NAMALWA (cell line): Measurements from ENCODE around the gene MANF.
"Not testable (repeated sequence)": the region's sequence is repeated elsewhere in the genome, so short reads cannot be mapped to it uniquely, and the experiment has no call there.

Experiments
- DNase-seq: peaks from one replicate; pipeline ENCODE4 v3.0.0-alpha.2; 2015; ENCODE audit warnings: low spot score

The MANF gene

DNA sequence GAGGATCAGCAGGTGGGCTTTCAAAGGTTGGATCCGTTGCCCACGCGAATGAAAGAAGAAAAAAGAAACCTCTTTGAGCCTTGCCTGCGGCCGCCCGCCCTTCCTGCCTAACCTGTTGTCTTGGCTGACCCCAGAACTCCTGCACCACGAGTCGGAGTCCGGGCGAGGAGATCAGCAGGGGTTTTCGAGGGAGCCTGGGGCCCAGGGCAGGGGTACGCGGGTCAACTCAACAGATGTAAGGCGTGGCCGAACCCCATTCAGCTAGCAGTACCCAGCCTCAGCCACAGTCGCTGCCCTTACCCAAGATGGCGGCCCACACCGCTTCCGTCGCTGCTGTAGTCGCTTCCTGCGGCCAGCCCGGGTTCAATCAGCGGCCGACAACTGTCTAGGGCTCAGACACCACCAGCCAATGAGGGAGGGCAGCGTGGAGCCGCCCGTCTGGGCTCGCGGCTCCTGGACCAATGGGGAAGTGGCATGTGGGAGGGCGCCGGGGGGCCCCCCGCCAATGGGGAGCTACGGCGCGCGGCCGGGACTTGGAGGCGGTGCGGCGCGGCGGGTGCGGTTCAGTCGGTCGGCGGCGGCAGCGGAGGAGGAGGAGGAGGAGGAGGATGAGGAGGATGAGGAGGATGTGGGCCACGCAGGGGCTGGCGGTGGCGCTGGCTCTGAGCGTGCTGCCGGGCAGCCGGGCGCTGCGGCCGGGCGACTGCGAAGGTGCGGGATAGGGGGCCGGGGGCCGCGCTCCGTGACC lies at the start of gene MANF:
Gene MANF (plus strand): TSS at position 566 of the 748 bp plus-strand sequence. CDS start 52 bp downstream, at position 618.
- peak; percentile 94 for DNase-seq

DNA sequence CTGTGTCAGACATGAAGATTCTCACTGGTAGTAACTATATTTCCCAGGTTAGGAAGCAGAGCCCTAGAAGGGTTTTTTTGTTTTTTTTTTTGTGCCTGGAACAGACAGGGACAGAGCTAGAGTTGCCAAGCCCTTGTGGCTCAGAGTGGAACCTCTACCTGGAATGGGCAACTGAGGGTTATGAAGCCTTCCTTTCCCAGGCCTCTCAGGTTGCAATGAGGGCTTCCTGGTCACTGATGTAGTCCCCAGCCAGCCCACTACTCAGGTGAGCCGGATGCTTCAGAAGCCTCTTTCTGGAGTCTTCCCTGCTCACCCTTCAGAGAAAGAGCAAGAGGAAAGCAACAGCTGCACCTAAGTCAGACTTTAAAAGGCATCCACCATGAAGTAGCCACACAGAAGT lies 48.8 kb upstream of the MANF start:
- no peak for DNase-seq

DNA sequence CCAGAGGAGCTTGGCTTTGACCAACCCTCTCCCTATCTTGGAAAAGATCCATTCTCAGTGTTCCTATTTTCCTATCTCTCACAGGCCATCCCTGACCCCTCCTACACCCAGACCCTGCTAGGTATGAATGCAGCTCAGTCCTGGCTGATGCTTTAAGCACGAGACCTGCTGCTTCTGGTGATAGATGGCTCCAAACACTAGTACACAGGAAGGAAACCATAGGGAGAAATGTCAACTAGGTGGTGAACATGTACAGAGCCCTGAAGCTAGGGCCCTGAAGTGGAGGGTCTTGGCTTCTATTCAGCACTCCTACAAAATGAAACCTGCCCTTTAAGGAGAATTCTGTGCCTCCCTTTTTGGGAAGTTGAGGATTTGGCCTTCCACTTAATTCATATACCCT lies 47.4 kb upstream of the MANF start:
- DNase-seq = no peak

DNA sequence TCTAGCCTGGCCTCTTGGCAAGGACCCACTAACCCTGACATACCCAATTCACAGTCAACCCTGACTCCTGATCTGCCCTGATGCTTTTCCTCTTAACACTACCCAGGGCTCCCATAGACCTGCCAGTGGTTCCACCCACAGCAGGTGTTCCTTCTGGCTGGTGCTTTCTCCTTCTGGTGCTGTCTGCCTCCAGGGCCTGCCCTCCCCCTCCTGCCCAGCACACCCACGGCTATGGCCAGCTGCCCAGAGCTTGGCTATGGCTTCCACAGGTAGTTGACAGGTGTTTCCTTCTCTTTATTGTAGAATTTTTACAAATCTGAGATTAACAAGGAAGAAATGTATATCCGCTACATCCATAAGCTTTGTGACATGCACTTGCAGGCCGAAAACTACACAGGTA lies 46.5 kb upstream of the MANF start:
- no peak for DNase-seq

DNA sequence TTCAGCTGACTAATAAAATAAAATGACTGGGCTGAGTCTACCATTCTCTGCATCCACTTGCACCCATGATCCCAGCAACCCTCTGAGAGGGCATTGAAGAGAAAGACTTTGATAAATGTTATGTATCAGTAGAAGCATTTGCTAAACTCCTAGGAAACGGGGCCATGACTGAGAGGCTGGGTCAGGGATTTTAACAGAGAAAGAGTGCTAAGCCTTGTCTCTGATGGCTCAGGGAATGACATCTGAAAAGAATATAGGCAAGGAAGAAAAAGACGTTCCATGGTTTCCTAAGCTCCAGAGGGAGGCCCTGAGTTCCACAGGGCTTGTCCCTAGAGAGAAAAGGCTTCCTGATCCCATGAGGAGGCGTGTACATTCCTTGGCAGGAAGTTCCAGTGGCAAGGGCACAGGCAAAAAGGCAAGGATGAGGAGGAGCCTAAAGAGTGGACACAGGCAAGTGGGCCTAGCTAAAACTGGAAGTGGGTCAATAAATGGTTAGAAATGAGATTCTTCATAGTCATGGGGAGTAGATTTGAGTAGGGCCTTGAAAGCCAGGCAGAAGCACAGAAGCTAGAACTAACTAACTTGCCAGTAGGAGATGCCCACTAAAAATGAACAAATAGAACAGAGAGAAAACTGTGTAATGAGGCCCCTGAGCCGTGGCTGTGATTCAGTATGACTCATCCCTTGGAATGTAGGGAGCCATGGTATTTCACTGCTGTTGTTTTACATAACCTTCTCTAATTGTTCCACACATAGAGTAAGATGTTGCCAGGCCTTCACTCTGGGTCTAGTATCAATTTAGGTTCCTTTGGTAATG lies 44.9 kb upstream of the MANF start:
- DNase-seq = no peak

DNA sequence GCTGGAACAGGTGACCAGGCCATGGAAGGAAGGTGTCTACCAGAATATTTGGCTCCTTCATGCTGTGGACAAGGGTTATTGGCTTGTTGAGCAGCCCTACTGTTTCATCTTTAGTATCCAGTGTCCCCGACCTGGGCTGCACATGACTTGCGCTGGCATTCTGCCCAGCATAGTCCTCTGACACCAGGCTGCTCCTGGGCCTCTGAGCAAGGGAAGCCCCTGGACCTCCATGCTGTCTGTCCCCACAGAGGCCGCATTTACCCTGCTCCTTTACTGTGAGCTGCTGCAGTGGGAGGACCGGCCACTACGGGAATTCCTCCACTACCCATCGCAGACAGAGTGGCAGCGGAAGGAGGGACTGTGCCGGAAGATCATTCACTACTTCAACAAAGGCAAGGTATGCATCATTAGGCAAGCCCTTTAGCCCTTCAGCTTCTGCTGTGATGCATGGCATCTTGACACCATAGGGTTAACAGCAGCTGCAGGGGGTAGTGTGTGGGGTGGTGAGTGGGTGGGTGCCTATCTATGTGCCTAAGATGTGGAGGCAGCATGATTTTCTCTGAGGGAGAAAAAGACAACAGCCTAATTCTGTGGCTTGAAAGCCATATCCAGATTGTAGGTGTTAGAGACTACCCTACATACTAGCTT lies 44.0 kb upstream of the MANF start:
- DNase-seq = no peak

DNA sequence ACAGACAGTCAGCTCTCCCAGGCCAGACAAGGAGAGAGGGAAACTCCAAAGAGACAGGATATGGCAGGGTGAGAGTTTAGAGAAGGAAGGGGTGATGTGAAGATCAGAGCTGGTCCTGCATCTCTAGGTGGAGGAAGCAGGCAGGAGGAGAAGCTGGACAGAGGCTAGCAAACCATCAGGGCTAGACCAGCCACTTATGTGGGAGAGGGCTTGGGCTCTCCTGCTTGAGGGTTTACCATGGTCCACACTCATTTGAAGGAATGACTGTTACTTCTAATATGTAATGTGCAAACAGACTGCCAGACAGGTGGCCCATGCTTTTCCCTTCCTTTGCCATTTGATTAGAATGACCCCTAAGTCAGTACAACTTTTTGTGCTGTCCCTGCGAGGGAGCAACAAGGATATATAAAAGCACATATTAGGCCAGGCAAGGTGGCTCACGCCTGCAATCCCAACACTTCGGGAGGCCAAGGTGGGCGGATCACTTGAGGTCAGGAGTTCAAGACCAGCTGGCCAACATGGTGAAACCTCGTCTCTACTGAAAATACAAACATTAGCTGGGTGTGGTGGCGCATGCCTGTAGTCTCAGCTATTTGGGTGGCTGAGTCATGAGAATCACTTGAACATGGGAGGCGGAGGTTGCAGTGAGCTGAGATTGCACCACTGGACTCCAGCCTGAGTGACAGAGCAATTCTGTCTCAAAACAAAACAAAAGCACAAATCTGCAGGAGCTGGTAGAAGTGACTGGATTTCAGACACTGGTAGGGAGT lies 41.0 kb upstream of the MANF start:
- no peak for DNase-seq

DNA sequence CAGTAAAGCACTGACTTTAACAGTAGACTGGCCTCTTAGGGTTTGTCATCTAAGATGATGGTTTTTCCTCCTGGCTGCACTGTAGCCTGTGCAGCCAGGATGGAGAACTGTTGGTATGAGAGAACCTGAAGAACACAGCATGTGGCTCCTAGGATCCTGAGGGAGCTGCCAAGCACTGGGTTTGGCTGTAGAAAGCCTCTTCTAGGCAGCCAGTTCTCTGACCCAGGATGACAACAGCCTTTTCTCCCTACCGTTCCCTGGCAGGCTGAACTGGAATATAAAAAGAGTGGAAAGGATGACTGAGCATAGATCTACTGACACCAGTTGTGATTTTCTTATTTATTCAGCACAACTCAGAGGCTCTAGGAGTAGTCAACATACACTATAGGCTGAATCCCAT lies 34.3 kb upstream of the MANF start:
- no peak for DNase-seq

DNA sequence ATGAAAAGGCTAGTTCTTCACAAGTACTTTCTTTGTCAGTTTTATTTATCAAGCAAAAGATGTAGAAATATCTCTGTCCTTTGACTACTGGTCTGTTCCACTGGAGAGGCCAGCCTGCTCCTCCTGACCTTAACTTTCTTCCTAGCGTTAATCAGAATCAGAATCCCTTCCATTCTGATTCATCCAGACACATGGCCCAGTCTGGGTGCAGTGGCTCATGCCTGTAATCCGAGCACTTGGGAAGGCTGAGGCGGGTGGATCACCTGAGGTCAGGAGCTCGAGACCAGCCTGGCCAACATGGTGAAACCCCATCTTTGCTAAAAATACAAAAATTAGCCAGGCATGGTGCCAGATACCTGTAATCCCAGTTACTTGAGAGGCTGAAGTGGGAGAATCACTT lies 32.0 kb upstream of the MANF start:
- no peak for DNase-seq

DNA sequence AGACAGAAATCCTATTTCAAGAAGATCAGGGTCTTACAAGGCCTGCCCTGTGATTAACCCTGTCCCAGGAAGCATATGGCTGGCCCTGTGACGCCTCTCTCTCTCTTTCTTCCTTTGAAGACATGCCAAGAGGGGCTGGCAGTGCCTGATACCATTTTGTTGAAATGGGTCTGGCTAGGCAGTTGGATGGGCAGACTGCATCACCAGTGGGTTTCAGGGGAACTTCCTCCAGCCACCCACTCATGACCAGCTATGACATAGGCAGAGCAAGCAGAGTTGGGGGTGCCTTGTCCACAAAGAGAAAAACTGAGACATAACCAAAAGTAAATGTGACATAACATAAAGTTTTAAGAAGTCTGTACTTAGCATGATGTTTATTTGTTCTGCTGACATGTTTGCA lies 31.4 kb upstream of the MANF start:
- DNase-seq = no peak

DNA sequence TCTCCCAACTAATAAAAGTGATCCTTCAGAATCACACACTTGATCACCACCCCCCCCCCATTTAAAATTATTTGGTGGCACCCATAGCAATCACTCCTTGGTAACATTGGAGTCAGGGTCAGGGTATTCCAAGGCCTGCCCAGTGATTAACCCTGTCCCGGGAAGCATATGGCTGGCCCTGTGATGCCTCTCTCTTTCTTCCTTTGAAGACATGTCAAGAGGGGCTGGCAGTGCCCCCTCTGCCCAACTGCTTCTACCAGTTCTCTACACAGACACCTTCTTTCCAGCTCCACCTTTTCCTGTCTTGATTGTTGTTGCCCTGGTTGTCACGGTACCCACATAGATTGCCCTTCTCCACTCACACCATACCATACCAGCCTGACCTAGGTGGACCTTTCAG lies 30.9 kb upstream of the MANF start:
- DNase-seq = no peak

DNA sequence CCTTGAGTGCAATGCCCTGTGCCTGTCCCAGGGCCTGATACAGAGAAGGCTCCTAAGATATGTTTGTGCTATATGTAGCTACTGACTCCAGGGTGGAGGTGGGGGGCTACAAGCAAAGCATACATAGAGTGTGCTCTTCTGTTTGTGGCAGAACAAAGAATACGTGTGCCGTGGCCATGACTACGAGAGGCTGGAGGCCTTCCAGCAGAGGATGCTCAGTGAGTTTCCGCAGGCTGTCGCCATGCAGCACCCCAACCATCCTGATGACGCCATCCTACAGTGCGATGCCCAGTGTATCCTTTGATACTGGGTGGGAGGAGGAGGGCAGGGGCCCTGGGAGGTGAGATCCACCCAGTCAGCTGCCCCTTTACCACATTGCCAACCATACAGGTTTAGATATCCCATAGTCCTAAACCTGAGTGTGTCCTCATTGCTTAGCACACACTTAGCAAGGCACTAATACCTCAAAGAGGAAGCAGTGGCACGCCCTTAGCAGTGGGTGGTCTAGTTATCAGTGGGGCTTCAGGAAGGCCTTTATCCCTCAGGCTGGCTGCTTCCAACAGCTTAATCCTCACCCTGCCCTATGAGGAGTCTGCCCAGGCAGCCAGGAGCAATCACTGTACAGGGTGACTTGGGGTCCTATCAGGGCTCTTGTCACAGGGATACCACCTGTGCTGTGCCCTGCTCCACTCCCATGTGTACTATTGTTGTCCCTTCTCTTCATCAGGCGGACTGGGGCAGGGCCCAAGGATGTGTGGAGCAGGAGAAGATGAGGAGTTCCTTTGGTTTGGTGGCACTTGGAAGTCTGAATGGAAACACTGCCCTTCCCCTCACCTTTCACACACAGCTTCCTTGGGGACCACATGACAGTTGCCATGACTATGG lies 30.1 kb upstream of the MANF start:
- DNase-seq = no peak

DNA sequence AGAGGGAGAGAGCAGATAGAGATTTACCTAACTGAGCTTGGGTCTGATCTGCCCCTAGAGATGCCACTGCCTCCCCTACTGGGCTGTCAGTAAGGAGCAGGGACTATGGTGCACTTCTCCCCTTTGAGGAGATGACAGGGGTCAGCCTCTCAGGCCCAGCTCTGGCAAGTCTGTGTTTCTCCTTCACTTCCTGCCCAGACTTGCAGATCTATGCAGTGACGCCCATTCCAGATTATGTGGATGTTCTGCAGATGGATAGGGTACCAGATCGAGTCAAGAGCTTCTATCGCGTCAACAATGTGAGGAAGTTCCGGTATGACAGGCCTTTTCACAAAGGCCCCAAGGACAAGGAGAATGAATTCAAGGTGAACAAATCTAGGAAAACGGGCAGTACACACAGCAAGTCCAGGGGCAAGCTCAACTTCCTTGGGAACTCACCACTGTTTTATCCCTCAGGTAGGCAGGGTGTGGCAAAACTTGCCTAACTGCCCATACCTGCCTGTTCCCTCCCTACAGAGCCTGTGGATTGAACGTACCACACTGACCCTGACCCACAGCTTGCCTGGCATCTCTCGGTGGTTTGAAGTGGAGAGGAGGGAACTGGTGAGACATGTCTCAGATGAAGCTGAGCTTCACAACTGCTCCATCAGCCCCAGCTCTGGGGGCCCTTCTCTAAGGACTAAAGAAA lies 29.1 kb upstream of the MANF start:
- no peak for DNase-seq

DNA sequence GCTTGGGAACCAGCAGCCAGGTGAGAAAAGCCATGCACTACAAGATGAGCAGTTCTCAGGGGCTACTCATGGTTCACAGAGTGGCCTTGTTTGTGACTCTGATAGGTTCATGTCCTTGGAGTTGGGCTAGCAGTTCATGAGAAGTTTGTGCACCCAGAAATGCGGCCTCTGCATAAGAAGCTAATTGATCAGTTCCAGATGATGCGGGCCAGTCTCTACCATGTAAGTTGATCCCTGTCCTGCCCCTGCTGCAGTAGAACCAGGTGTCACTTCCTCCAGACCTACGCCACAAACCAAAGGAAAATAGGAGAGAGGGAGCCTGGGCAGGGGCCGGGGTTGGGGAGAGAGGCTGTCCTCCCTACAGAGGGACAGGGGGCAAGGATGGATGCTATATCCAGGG lies 27.2 kb upstream of the MANF start:
- no peak for DNase-seq

DNA sequence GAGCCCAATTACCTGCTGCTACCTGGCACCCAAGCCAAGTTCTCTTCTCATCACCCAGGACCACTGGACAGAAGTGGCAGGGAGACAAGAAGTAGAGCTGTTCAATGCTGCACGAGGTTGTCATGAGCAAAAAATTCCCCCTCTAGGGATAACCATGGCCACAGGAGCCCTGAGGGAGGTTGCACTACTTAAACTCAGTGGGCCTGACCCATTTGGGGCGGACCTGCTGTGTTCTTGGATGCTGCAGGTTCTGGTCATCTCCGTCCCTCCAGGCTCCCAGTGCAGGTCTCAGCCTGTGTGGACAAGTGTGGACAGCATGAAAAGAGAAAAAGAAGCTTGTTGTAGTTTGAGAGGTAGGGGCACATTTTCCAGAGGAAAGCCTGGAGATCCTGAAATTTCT lies 26.1 kb upstream of the MANF start:
- no peak for DNase-seq

DNA sequence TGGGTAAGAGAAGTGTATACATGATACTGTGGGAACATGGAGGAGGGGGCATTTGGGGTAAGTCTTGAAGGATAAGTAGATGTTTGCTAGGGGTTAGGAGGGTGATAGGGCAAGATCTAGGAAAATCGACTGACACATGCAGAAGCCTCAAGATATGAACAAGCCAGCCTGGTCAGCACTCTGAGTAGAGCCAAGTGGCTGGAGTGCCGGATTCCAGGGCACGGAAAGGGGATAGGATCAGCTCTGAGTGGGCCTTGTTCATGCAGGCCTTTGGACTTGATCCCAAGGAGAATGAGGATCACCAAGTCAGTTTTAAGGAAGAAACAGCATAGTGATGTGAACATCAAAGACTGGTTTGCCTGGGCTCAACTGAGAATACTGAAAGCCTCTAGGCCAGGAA lies 24.3 kb upstream of the MANF start:
- no peak for DNase-seq

DNA sequence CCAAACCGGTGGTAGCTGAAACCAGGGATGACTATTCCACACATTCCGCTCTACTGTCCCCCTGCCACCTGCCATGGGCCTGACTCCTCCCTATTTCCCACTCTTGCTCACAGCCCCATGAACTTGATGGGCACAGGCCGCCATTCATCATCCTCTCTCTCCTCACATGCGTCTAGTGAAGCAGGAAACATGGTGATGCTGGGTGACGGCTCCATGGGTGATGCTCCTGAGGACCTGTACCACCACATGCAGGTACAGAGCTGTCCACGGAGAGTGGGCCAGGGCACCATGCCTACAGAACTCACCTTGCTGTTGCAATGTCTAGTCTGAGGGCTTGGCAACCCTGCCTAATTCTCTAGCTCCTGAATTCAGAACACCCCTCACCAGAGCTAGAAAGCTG lies 23.3 kb upstream of the MANF start:
- DNase-seq = no peak

DNA sequence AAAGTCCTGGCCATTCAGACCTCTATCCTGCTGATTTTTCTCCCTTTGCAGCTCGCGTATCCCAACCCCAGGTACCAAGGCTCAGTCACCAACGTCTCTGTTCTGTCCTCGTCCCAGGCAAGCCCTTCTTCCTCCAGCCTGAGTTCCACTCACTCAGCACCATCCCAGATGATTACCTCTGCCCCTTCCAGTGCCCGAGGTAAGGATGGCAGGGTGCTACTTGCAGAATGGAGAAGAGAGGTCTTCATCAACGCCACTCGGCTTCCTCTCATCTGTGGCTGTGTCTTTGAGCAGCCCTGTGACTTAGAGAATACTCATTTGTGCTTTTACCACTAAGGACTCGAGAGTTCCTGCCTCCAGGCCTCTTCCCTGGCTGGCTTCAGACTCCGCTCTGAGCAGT lies 22.6 kb upstream of the MANF start:
- no peak for DNase-seq

DNA sequence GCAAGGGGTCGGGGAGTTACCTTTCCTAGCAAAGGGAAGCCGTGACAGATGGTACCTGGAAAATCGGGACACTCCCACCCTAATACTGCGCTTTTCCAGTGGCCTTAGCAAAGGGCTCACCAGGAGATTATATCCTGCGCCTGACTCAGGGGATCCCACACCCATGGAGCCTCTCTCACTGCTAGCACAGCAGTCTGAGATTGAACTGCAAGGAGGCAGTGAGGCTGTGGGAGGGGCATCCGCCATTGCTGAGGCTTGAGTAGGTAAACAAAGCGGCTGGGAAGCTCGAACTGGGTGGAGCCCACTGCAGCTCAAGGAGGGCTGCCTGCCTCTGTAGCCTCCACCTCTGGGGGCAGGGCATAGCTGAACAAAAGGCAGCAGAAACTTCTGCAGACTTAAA lies 16.8 kb upstream of the MANF start:
- DNase-seq = not testable (repeated sequence)

DNA sequence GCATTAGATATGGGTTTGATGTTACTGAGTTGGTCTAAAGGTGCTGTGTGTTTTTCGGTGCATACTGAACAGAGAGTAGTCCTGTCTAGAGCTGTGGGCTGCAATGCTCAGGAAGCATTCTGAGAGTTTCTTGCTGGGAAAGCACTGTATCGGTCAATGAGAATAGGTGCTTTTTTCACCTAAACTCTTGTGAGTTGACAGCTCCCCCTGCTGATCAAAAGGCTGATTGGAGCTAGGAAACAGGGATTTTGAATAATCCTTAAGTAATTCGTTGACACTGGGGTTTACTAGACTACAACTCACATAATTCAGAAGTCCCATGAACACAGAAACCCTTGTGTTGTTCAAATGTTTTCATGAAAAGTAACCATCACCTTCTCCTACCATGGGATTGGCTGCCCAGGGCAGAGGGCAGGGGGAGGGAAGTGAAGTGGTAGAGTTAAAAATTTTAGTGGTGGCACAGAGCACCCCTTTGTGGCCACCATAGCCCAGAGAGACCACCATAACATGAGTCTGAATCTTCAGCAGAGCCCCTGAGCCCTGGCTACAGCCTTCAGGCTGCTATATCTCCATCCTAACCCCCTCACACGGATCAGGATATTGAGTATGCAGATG lies 13.0 kb upstream of the MANF start:
- peak; percentile 53 for DNase-seq
